ENCODE results near the gene RPS27L.
A peak's percentile ranks its signal among the peaks of the same experiment; 100 is the strongest.

The RPS27L gene

DNA sequence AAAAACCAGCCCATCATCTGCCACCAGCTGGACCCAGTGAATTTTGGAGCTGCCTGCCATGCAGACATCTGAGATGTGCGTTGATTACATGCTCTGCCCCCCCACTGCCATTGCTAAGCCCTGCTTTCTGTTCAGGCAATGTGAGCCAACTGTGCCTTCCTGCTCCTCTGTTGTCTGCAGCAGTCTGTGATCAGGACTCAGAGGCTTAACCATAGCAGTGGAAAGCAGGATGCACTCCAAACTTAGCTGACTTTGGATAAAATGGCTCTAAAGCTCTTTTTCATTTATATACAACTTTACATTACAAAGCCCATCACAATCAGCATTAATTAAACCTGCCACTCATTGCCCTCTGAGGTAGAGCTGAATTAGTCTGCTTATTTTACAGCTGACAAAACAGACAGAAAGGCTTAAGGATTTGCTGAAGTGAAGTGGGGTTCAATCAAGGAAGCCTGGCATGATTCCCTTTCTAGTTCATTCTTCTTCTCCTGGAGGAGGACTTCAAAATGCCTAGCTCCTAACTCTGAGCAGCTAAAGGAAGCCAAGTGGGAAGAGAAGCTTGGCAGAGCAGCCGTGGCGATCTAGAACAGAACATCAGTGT lies 15.7 kb upstream of the RPS27L start:
- CTCF ChIA-PET = interaction anchor here (0.6 to 0.7 kb wide), 2 partner anchors 14 to 311 kb away, joined by 3 read pairs; no protein-coding TSS in a partner anchor
- no peaks in the 10 kb centered on the region for H3K36me3 ChIP-seq (ENCODE audit: control insufficient read depth in 2 of 2, insufficient read depth in 1 of 2, low read length in 2 of 2)
- TF ChIP-seq ZNF184 (tag by site-specific recombination; IDR thresholded peaks at IDR 0.05) (no peak), ZBTB17 (tag by site-specific recombination; IDR thresholded peaks at IDR 0.05) (peak; percentile 21; the same call in 1 of the 2 replicates), ZNF174 (tag by site-specific recombination; IDR thresholded peaks at IDR 0.05) (no peak), ZNF335 (tag by site-specific recombination; conservative IDR thresholded peaks at IDR 0.05) (0 out of 2 replicates have a peak, but pooled peaks have one; percentile 25)
- no peak overlapping the region for H3K27ac ChIP-seq (ENCODE audit: extremely low read depth, low read depth, low read length)
- H3K4me1 ChIP-seq (ENCODE audit: control insufficient read depth, insufficient read depth, low read length) = 0 out of 2 replicates have a peak, but pooled peaks cover 2% of the 10 kb centered on the region
- no peaks in the 10 kb centered on the region for H3K9me3 ChIP-seq (ENCODE audit: control insufficient read depth, insufficient read depth, low read depth, low read length)
- no peak overlapping the region for H3K4me3 ChIP-seq (ENCODE audit: low read depth, low read length)
- POLR2A ChIA-PET = interaction anchor here (0.6 to 0.7 kb wide), 2 partner anchors 11 to 16 kb away, joined by 3 to 4 read pairs; partner anchors contain the start of gene RPS27L

DNA sequence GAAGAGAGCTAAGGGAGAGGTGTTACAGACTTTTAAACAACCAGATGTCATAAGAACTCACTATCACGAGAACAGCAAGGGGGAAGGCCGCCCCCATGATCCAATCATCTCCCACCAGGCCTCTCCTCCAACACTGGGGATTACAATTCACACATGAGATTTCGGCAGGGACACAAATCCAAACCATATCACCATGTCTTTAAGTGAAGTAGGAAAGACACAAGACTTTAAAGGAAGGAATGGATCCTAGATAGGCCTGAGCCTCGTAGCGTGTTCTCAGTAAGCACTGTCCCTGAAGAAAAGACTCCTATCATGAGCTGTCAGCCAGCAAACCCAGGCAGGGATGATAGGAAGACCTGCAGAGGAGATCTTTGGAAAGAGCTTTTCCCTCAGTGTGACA lies 15.1 kb upstream of the RPS27L start:
- no peaks in the 10 kb centered on the region for H3K4me1 ChIP-seq (ENCODE audit: control insufficient read depth, insufficient read depth, low read length)
- H3K4me3 ChIP-seq (ENCODE audit: low read depth, low read length) = no peak overlapping the region
- no peaks in the 10 kb centered on the region for H3K9me3 ChIP-seq (ENCODE audit: control insufficient read depth, insufficient read depth, low read depth, low read length)
- TF ChIP-seq ZNF169 (tag by site-specific recombination; IDR thresholded peaks at IDR 0.05) (no peak), ZNF366 (tag by site-specific recombination; conservative IDR thresholded peaks at IDR 0.05) (no peak), ZBTB1 (tag by site-specific recombination; IDR thresholded peaks at IDR 0.05) (no peak), ZNF701 (tag by site-specific recombination; IDR thresholded peaks at IDR 0.05) (no peak), ZNF223 (tag by site-specific recombination; IDR thresholded peaks at IDR 0.05) (no peak), MZF1 (tag by site-specific recombination; IDR thresholded peaks at IDR 0.05; ENCODE audit: borderline replicate concordance) (no peak), ZNF585B (tag by site-specific recombination; IDR thresholded peaks at IDR 0.05) (no peak), ZNF239 (tag by site-specific recombination; IDR thresholded peaks at IDR 0.05) (no peak), ZFHX2 (tag by site-specific recombination; conservative IDR thresholded peaks at IDR 0.05) (no peak), IKZF3 (tag by site-specific recombination; IDR thresholded peaks at IDR 0.05) (no peak), ZNF24 (tag by site-specific recombination; IDR thresholded peaks at IDR 0.05) (no peak), ZNF830 (tag by site-specific recombination; IDR thresholded peaks at IDR 0.05; ENCODE audit: low read depth) (no peak), ZNF624 (tag by site-specific recombination; IDR thresholded peaks at IDR 0.05) (no peak), ZNF19 (tag by site-specific recombination; IDR thresholded peaks at IDR 0.05; ENCODE audit: low read depth) (no peak), ZNF394 (tag by site-specific recombination; IDR thresholded peaks at IDR 0.05; ENCODE audit: borderline replicate concordance) (no peak)
- TF ChIP-seq, protein P1, sequence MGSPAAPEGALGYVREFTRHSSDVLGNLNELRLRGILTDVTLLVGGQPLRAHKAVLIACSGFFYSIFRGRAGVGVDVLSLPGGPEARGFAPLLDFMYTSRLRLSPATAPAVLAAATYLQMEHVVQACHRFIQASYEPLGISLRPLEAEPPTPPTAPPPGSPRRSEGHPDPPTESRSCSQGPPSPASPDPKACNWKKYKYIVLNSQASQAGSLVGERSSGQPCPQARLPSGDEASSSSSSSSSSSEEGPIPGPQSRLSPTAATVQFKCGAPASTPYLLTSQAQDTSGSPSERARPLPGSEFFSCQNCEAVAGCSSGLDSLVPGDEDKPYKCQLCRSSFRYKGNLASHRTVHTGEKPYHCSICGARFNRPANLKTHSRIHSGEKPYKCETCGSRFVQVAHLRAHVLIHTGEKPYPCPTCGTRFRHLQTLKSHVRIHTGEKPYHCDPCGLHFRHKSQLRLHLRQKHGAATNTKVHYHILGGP (tag by site-specific recombination; IDR thresholded peaks at IDR 0.05) = no peak
- TF ChIP-seq, protein P2, sequence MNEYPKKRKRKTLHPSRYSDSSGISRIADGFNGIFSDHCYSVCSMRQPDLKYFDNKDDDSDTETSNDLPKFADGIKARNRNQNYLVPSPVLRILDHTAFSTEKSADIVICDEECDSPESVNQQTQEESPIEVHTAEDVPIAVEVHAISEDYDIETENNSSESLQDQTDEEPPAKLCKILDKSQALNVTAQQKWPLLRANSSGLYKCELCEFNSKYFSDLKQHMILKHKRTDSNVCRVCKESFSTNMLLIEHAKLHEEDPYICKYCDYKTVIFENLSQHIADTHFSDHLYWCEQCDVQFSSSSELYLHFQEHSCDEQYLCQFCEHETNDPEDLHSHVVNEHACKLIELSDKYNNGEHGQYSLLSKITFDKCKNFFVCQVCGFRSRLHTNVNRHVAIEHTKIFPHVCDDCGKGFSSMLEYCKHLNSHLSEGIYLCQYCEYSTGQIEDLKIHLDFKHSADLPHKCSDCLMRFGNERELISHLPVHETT (tag by site-specific recombination; IDR thresholded peaks at IDR 0.05) = no peak
- TF ChIP-seq, protein P3, sequence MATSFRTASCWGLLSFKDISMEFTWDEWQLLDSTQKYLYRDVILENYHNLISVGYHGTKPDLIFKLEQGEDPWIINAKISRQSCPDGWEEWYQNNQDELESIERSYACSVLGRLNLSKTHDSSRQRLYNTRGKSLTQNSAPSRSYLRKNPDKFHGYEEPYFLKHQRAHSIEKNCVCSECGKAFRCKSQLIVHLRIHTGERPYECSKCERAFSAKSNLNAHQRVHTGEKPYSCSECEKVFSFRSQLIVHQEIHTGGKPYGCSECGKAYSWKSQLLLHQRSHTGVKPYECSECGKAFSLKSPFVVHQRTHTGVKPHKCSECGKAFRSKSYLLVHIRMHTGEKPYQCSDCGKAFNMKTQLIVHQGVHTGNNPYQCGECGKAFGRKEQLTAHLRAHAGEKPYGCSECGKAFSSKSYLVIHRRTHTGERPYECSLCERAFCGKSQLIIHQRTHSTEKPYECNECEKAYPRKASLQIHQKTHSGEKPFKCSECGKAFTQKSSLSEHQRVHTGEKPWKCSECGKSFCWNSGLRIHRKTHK (tag by site-specific recombination; IDR thresholded peaks at IDR 0.05) = no peak
- TF ChIP-seq, protein P4, sequence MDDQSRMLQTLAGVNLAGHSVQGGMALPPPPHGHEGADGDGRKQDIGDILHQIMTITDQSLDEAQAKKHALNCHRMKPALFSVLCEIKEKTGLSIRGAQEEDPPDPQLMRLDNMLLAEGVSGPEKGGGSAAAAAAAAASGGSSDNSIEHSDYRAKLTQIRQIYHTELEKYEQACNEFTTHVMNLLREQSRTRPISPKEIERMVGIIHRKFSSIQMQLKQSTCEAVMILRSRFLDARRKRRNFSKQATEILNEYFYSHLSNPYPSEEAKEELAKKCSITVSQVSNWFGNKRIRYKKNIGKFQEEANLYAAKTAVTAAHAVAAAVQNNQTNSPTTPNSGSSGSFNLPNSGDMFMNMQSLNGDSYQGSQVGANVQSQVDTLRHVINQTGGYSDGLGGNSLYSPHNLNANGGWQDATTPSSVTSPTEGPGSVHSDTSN (CRISPR knock-in tag; IDR thresholded peaks at IDR 0.05) = no peak
- ChIA-PET POLR2A (no interaction called here), CTCF (interaction anchor here (0.7 kb wide), 1 partner anchor 14 kb away, joined by 3 read pairs; no protein-coding TSS in a partner anchor)
- H3K27ac ChIP-seq (ENCODE audit: extremely low read depth, low read depth, low read length) = no peak overlapping the region
- no peaks in the 10 kb centered on the region for H3K36me3 ChIP-seq (ENCODE audit: control insufficient read depth in 2 of 2, insufficient read depth in 1 of 2, low read length in 2 of 2)

Measured in HEK293 (cell line).